ENCODE results near the gene RASIP1. TPM values are rescaled to one million over a fixed set of nuclear protein-coding genes. Genes with fewer than 3 reads are reported as not detected.
A peak's percentile ranks its signal among the peaks of the same experiment; 100 is the strongest.
"Not testable (repeated sequence)": the region's sequence is repeated elsewhere in the genome, so short reads cannot be mapped to it uniquely, and the experiment has no call there.

Gene RASIP1
- total RNA-seq, 1 donor: 2.6 TPM

GRCh38 chr19:48702701-48703100 is 37.7 kb downstream of the RASIP1 start:
- no peak for TF ChIP-seq CTCF (IDR thresholded peaks at IDR 0.05; ENCODE audit: insufficient read depth, low read depth, low read length)

GRCh38 chr19:48698046-48698445 is 42.4 kb downstream of the RASIP1 start:
- DNase-seq (ENCODE audit: low read depth): peak; percentile 66
- H3K4me3 ChIP-seq (ENCODE audit: low read depth, low read length): no peak overlapping the region
- TF ChIP-seq CTCF (IDR thresholded peaks at IDR 0.05; ENCODE audit: insufficient read depth, low read depth, low read length): no peak

More at GRCh38 chr19:48702701-48703100, 37.7 kb downstream of the RASIP1 start:
- DNase-seq (ENCODE audit: low read depth): no peak
- no peak overlapping the region for H3K4me3 ChIP-seq (ENCODE audit: low read depth, low read length)

DNA sequence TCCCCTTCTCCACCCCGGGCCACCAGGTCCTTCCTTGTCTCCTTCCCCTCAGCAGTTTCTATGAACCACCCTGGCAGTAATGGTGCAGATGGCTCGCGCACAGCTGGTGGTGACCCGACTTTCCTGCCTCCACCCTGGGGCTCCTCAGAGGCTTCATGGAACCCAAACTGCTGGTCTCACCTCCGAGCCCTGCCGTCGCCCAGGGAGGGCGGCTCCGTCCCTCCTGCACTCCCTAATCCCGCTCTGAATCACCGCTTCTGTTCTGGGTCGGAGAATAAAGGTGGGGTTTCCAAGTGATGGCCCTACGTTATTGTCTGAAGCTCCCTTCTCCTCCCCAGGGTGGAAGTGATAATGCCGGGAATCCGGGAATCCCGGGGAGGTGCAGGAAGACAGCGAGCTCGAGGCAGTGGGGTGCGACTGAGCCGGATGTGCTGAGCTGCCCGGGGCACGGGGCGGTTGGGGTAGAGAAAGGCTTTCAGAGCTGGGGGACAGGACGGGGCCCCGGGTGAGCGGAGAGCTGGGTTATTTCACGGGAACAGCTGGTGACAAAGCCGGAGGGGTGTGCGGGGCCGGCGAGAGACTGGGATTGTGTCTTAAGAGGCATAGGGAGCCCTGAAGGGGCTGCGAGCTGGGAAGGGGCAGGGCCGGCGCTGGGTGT is 43.9 kb downstream of the RASIP1 start:
- DNase-seq (ENCODE audit: low read depth): no peak
- no peak for TF ChIP-seq CTCF (IDR thresholded peaks at IDR 0.05; ENCODE audit: insufficient read depth, low read depth, low read length)
- peak overlapping the region; percentile 21 for H3K4me3 ChIP-seq (ENCODE audit: low read depth, low read length)

GRCh38 chr19:48695743-48696352 is 44.6 kb downstream of the RASIP1 start, which contains the start of gene FUT2:
Gene FUT2, plus strand, starts transcription at chr19:48695971. Its CDS starts 6,986 bp downstream, at chr19:48702957.
- no peak for TF ChIP-seq CTCF (IDR thresholded peaks at IDR 0.05; ENCODE audit: insufficient read depth, low read depth, low read length)
- no peak for DNase-seq (ENCODE audit: low read depth)
- peak within 1 kb of the TSS; percentile 21 for H3K4me3 ChIP-seq (ENCODE audit: low read depth, low read length)

DNA sequence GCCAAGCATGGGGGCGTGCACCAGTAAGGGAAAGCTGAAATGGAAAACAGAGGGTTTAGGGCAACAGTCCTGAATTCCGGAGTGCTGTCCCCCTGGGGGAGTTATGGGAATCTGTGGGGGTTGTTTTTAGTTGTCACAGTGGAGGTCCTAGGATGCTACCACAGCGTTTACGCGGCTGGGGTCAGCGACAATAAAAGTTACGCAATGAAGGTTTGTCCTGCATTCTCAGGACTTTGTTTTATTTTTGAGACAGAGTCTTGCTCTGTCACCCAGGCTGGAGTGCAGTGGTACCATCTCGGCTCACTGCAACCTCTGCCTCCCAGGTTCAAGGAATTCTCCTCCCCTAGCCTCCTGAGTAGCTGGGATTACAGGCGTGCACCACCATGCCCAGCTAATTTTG is 46.8 kb downstream of the RASIP1 start:
- not testable (repeated sequence) for H3K4me3 ChIP-seq (ENCODE audit: low read depth, low read length); DNase-seq (ENCODE audit: low read depth)

DNA sequence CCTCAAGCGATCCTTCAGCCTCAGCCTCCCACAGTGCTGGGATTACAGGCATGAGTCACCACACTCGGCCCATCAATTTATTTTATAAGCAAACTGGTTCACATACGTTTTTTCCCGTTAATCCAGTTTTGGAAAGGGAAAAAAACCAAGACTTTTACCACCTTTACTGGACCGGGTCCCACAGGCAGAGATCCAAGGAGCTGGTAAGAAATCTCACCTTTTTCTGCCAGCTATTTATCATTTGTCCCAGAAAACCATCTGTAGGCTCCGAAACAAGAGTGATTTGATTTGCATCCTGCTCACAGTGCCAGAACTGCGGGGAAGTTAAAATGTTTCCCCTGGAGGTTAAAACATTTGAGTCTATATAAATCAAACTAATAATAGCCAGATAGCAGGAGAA is 51.0 kb downstream of the RASIP1 start:
- TF ChIP-seq CTCF (IDR thresholded peaks at IDR 0.05; ENCODE audit: insufficient read depth, low read depth, low read length): no peak
- no peak overlapping the region for H3K4me3 ChIP-seq (ENCODE audit: low read depth, low read length)
- no peak for DNase-seq (ENCODE audit: low read depth)

DNA sequence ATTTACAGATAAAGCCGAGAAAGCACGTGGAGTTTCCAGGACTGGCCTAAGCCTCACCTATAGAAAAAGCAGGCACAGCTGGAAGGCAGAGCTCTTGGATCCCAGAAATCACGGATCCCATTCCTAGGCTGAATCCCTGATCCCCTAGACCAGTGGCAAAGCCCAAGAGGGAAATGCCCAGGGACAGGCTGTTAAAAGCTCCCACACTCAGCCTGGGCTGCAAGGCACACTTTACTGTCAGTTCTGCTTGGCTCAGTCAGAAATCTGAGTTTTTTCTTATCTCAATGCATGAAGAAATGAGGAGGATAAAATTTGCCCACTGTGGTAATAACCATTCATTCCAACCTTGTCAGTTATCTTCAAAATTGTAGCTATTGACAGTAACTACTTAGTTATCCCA is 52.6 kb downstream of the RASIP1 start:
- DNase-seq (ENCODE audit: low read depth): no peak
- TF ChIP-seq CTCF (IDR thresholded peaks at IDR 0.05; ENCODE audit: insufficient read depth, low read depth, low read length): no peak
- no peak overlapping the region for H3K4me3 ChIP-seq (ENCODE audit: low read depth, low read length)

DNA sequence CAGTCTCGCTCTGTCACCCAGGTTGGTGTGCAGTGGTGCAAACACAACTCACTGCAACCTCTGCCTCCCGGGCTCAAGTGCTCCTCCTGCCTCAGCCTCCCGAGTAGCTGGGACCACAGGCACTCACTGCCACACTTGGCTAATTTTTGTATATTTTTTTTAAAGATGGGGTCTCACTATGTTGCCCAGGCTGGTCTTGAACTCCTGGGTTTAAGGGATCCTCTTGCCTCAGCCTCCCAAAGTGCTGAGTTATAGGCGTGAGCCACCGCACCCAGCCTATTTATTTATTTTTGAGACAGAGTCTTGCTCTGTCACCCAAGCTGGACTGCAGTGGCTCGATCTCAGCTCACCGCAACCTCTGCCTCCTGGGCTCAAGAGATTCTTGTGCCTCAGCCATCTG is 53.8 kb downstream of the RASIP1 start:
- not testable (repeated sequence) for DNase-seq (ENCODE audit: low read depth); H3K4me3 ChIP-seq (ENCODE audit: low read depth, low read length)
